ENCODE measurements around the gene EHF. TPM values are rescaled to one million over a fixed set of nuclear protein-coding genes. Genes with fewer than 3 reads are reported as not detected.

Gene EHF
- total RNA-seq, 1 experiment from 2014 or later: 0.51 TPM

GRCh38 chr11:34650528-34650927 lies 29.6 kb downstream of the EHF start:
- H3K4me3 ChIP-seq (ENCODE audit: low read depth in 2 of 2, low read length in 2 of 2): no peak overlapping the region
- no peaks in the 10 kb centered on the region; the same call in 1 of the 2 replicates for H3K9me3 ChIP-seq (ENCODE audit: control insufficient read depth, insufficient read depth, low read depth, low read length)
- BruUV-seq (replicated peaks): no TSS peak
- ATAC-seq (no peak), DNase-seq (ENCODE audit: low read depth, low spot score) (no peak)
- H3K27me3 ChIP-seq (ENCODE audit: control insufficient read depth, insufficient read depth, low read length): no peaks in the 10 kb centered on the region
- peak overlapping the region; percentile 57; the same call in 1 of the 2 replicates for H3K27ac ChIP-seq (ENCODE audit: low read length)
- H3K4me1 ChIP-seq (ENCODE audit: control insufficient read depth, insufficient read depth, low read length): peaks cover 24% of the 10 kb centered on the region
- intact Hi-C loops (cut with micrococcal nuclease; ENCODE audit: unreplicated experiment) (loop anchor here (10.0 kb wide), 1 partner anchor 244 kb away; no protein-coding TSS in a partner anchor), in situ Hi-C loops (cut with HindIII; ENCODE audit: low pct_unique_long_range_greater_than_20kb, low sequenced_read_pairs) (no loop called here)
- TF ChIP-seq POLR2AphosphoS5 (IDR thresholded peaks at IDR 0.05; ENCODE audit: low read depth, low read length): no peak
- no peak for TF ChIP-seq TCF7L2 (IDR thresholded peaks at IDR 0.05; ENCODE audit: low read depth, low read length)
- TF ChIP-seq CTCF (IDR thresholded peaks at IDR 0.05): no peak
- TF ChIP-seq SIN3A (IDR thresholded peaks at IDR 0.05; ENCODE audit: borderline replicate concordance, insufficient read depth, low read depth, low read length): no peak
- TF ChIP-seq REST (IDR thresholded peaks at IDR 0.05; ENCODE audit: insufficient read depth in 1 of 2, low read depth in 2 of 2, low read length in 1 of 2): no peak
- POLR2A ChIA-PET: no interaction called here
- no peaks in the 10 kb centered on the region for H3K36me3 ChIP-seq (ENCODE audit: control insufficient read depth, insufficient read depth, low read length)
- CTCF ChIA-PET: no interaction called here

- DNase-seq (ENCODE audit: low read depth, low spot score) (no peak), ATAC-seq (no peak)
- H3K36me3 ChIP-seq (ENCODE audit: control insufficient read depth, insufficient read depth, low read length): no peaks in the 10 kb centered on the region
- in situ Hi-C loops (cut with HindIII; ENCODE audit: low pct_unique_long_range_greater_than_20kb, low sequenced_read_pairs) (no loop called here), intact Hi-C loops (cut with micrococcal nuclease; ENCODE audit: unreplicated experiment) (loop anchor here (10.0 kb wide), 1 partner anchor 243 kb away; no protein-coding TSS in a partner anchor)
- H3K27me3 ChIP-seq (ENCODE audit: control insufficient read depth, insufficient read depth, low read length): no peaks in the 10 kb centered on the region
- TF ChIP-seq TCF7L2 (IDR thresholded peaks at IDR 0.05; ENCODE audit: low read depth, low read length): no peak
- no peak for TF ChIP-seq POLR2AphosphoS5 (IDR thresholded peaks at IDR 0.05; ENCODE audit: low read depth, low read length)
- TF ChIP-seq SIN3A (IDR thresholded peaks at IDR 0.05; ENCODE audit: borderline replicate concordance, insufficient read depth, low read depth, low read length): no peak
- no peak for TF ChIP-seq REST (IDR thresholded peaks at IDR 0.05; ENCODE audit: insufficient read depth in 1 of 2, low read depth in 2 of 2, low read length in 1 of 2)
- TF ChIP-seq CTCF (IDR thresholded peaks at IDR 0.05): no peak
- BruUV-seq (replicated peaks): no TSS peak
- ChIA-PET POLR2A (no interaction called here), CTCF (no interaction called here)
- peak overlapping the region; percentile 77 for H3K27ac ChIP-seq (ENCODE audit: low read length)
- peaks cover 24% of the 10 kb centered on the region for H3K4me1 ChIP-seq (ENCODE audit: control insufficient read depth, insufficient read depth, low read length)
- H3K9me3 ChIP-seq (ENCODE audit: control insufficient read depth, insufficient read depth, low read depth, low read length): no peaks in the 10 kb centered on the region; the same call in 1 of the 2 replicates
- no peak overlapping the region for H3K4me3 ChIP-seq (ENCODE audit: low read depth in 2 of 2, low read length in 2 of 2)
Measured at GRCh38 chr11:34651551-34651950, 30.7 kb downstream of the EHF start.
